IMR-90 (cell line): Measurements from ENCODE around the gene MICA. TPM values are rescaled to one million over a fixed set of nuclear protein-coding genes. Genes with fewer than 3 reads are reported as not detected.

Source experiments
- ATAC-seq: fragments of 200-7000 bp; cut with Tn5 transposase; 2 replicates; pipeline ENCODE4 v1.9.1; 2020; ENCODE audit warnings: low read depth, mild to moderate bottlenecking, moderate library complexity
- BruUV-seq: library from RNA; stranded (reverse); fragments of 400-500 nt; replicated peaks from 2 replicates; lab custom pipeline; 2021; lab: Mats Ljungman, UMichigan
- CTCF ChIA-PET: fragments of 300-600 bp; formaldehyde crosslinking; extraction: SDS; loops from one replicate; lab custom pipeline; 2021; ENCODE audit warnings: antibody characterized with exemption; lab: Yijun Ruan, JAX
- POLR2A ChIA-PET: fragments of 300-600 bp; sonication (Branson Sonifier 250); formaldehyde crosslinking; loops from one replicate; lab custom pipeline; 2022; ENCODE audit warnings: antibody characterized with exemption; ENCODE audit not compliant: unreplicated experiment; lab: Charles Lee
- DNase-seq: peaks from one replicate; pipeline ENCODE4 v3.0.0; 2013
- H2AFZ ChIP-seq: replicated peaks from 2 replicates; pipeline ENCODE3; 2013; ENCODE audit warnings: low read length, mild to moderate bottlenecking; ENCODE audit not compliant: poor library complexity
- H2AK5ac ChIP-seq: 2 replicates; pipeline ENCODE4 v1.6.1; 2013; ENCODE audit warnings: low read depth, low read length, inconsistent platforms
- H2AK9ac ChIP-seq: replicated peaks from 2 replicates; pipeline ENCODE3; 2013; ENCODE audit warnings: mild to moderate bottlenecking, low read depth, low read length, moderate library complexity; ENCODE audit not compliant: poor library complexity
- H2BK120ac ChIP-seq: 2 replicates; pipeline ENCODE4 v1.6.1; 2013; ENCODE audit warnings: low read depth, low read length, inconsistent platforms
- H2BK15ac ChIP-seq: 3 replicates; pipeline ENCODE4 v1.6.1; 2013; ENCODE audit warnings: low read depth, low read length, inconsistent platforms
- H2BK20ac ChIP-seq: 2 replicates; pipeline ENCODE4 v1.6.1; 2013; ENCODE audit warnings: low read depth, mild to moderate bottlenecking, inconsistent platforms, low read length, moderate library complexity
- H2BK5ac ChIP-seq: 2 replicates; pipeline ENCODE4 v1.6.1; 2013; ENCODE audit warnings: mild to moderate bottlenecking, low read depth, low read length, inconsistent platforms; ENCODE audit not compliant: poor library complexity, severe bottlenecking
- H3K14ac ChIP-seq: replicated peaks from 2 replicates; pipeline ENCODE4 v1.6.1; 2013; ENCODE audit warnings: low read depth, low read length, inconsistent platforms
- H3K18ac ChIP-seq: 2 replicates; pipeline ENCODE4 v1.6.1; 2013; ENCODE audit warnings: low read depth, low read length, control low read depth
- H3K23ac ChIP-seq: 2 replicates; pipeline ENCODE4 v1.6.1; 2013; ENCODE audit warnings: low read depth, low read length, inconsistent platforms
- H3K27ac ChIP-seq: 2 replicates; pipeline ENCODE4 v1.5.1; 2013; ENCODE audit warnings: mild to moderate bottlenecking, control low read depth, low read length; ENCODE audit not compliant: insufficient read depth
- H3K27me3 ChIP-seq: 2 replicates; pipeline ENCODE4 v1.6.1; 2013; ENCODE audit warnings: low read length; ENCODE audit not compliant: control insufficient read depth, insufficient read depth
- H3K36me3 ChIP-seq: 2 replicates; pipeline ENCODE4 v1.6.1; 2013; ENCODE audit warnings: low read length, mixed read lengths; ENCODE audit not compliant: control insufficient read depth, insufficient read depth
- H3K4ac ChIP-seq: 2 replicates; pipeline ENCODE4 v1.6.1; 2013; ENCODE audit warnings: low read depth, low read length, inconsistent platforms
- H3K4me1 ChIP-seq: 2 replicates; pipeline ENCODE4 v1.6.1; 2013; ENCODE audit warnings: low read length, mixed read lengths; ENCODE audit not compliant: control insufficient read depth, insufficient read depth
- H3K4me2 ChIP-seq: 2 replicates; pipeline ENCODE4 v1.6.1; 2013; ENCODE audit warnings: low read depth, mild to moderate bottlenecking, control low read depth, low read length, moderate library complexity
- H3K4me3 ChIP-seq: 2 replicates; pipeline ENCODE4 v1.5.1; 2013; ENCODE audit warnings: low read depth, mild to moderate bottlenecking, control low read depth, low read length, moderate library complexity; ENCODE audit not compliant: insufficient read depth
- H3K56ac ChIP-seq: 2 replicates; pipeline ENCODE4 v1.6.1; 2013; ENCODE audit warnings: low read length, inconsistent platforms; ENCODE audit not compliant: insufficient read depth; ENCODE audit errors: extremely low read depth
- H3K79me1 ChIP-seq, 2 experiments: 2 replicates each; pipeline ENCODE4 v1.6.1; 2013; ENCODE audit warnings: low read length in 2 of 2, inconsistent platforms in 1 of 2, low read depth in 1 of 2
- H3K9ac ChIP-seq: 2 replicates; pipeline ENCODE4 v1.6.1; 2013; ENCODE audit warnings: low read depth, low read length, control low read depth
- H3K9me1 ChIP-seq: 2 replicates; pipeline ENCODE4 v1.6.1; 2013; ENCODE audit warnings: low read length, inconsistent platforms; ENCODE audit not compliant: insufficient read depth
- H3K9me3 ChIP-seq: 2 replicates; pipeline ENCODE4 v1.6.1; 2013; ENCODE audit warnings: low read length; ENCODE audit not compliant: control insufficient read depth, insufficient read depth
- H4K20me1 ChIP-seq: 2 replicates; pipeline ENCODE4 v1.6.1; 2013; ENCODE audit warnings: low read length, inconsistent platforms; ENCODE audit not compliant: insufficient read depth
- H4K5ac ChIP-seq: 2 replicates; pipeline ENCODE4 v1.6.1; 2013; ENCODE audit warnings: mild to moderate bottlenecking, low read depth, low read length, control low read depth
- H4K8ac ChIP-seq, 2 experiments: 2 replicates each; pipeline ENCODE4 v1.6.1; 2013; ENCODE audit warnings: low read depth in 2 of 2, low read length in 2 of 2, control low read depth in 1 of 2, inconsistent platforms in 1 of 2
- H4K91ac ChIP-seq: 2 replicates; pipeline ENCODE4 v1.6.1; 2013; ENCODE audit warnings: low read depth, low read length, inconsistent platforms; ENCODE audit not compliant: insufficient read depth
- ELK1 ChIP-seq: fragments of 150-350 bp; IDR thresholded peaks from 2 replicates; pipeline ENCODE4 v1.6.1; 2016; ENCODE audit warnings: low read depth, mild to moderate bottlenecking, low read length, moderate library complexity, borderline replicate concordance
- MAFK ChIP-seq: IDR thresholded peaks from 2 replicates; pipeline ENCODE4 v1.6.1; 2012; ENCODE audit warnings: low read depth, low read length, improper control_type of control experiment
- MAZ ChIP-seq: IDR thresholded peaks from 2 replicates; pipeline ENCODE4 v1.6.1; 2012; ENCODE audit warnings: low read depth, mild to moderate bottlenecking, low read length, improper control_type of control experiment, moderate library complexity, borderline replicate concordance
- MXI1 ChIP-seq: IDR thresholded peaks from 2 replicates; pipeline ENCODE4 v1.6.1; 2012; ENCODE audit warnings: low read depth, mild to moderate bottlenecking, low read length, moderate library complexity, borderline replicate concordance
- POLR2A ChIP-seq: IDR thresholded peaks from 2 replicates; pipeline ENCODE4 v1.6.1; 2012; ENCODE audit warnings: mild to moderate bottlenecking, low read depth, low read length
- WGBS, 2 experiments: methylation state at CpG; one replicate each; pipeline versions ENCODE4 v1.1.5 to v1.1.7; 2013; ENCODE audit warnings: missing lambda C conversion rate in 2 of 2; ENCODE audit not compliant: insufficient read length in 1 of 2; ENCODE audit errors: extremely low coverage in 2 of 2; 5-methylcytosine and 5-hydroxymethylcytosine counted together
- dilution Hi-C: fragments of 300-500 bp; cut with HindIII; formaldehyde crosslinking; loops from one replicate; pipeline ENCODE4 v1.14.3; 2018; ENCODE audit warnings: low sequenced_read_pairs; ENCODE audit not compliant: unreplicated experiment
- in situ Hi-C: fragments of 300-500 bp; cut with MboI; formaldehyde crosslinking; loops from 3 replicates; pipeline ENCODE4 v1.14.3; 2019; ENCODE audit warnings: low sequenced_read_pairs, inconsistent platforms, mixed read lengths
- intact Hi-C: fragments of 100-400 bp; cut with micrococcal nuclease; formaldehyde crosslinking; loops from 2 replicates; pipeline ENCODE4 v1.10.0; 2022
- polyA plus RNA-seq, 3 experiments: library from polyadenylated mRNA; depleted of rRNA; stranded (reverse); fragments of >200 nt; gene quantifications; 2 replicates each; pipeline ENCODE4 v1.2.3, GENCODE V29; 2012; ENCODE audit warnings: low replicate concordance in 1 of 3
- total RNA-seq: library from RNA; depleted of rRNA; stranded (reverse); fragments of >200 nt; gene quantifications from 2 replicates; pipeline ENCODE4 v1.2.3, GENCODE V29; 2012

The MICA gene
- total and polyA plus RNA-seq, 2 of the 4 experiments (the other 2 are of a cell fraction) = 55.9 to 67.7 TPM

- in situ Hi-C loops = no loop called here
- no peak for ATAC-seq
- CTCF ChIA-PET = no interaction called here
- Histone ChIP-seq H3K23ac (no peak overlapping the region), H3K9me1 (no peaks in the 10 kb centered on the region), H2AFZ (no peak overlapping the region), H4K8ac (no peak overlapping the region), H3K36me3 (no peaks in the 10 kb centered on the region), H3K9ac (no peak overlapping the region), H3K56ac (no peak overlapping the region), H2AK9ac (no peak overlapping the region), H2BK20ac (no peak overlapping the region), H3K4me2 (no peak overlapping the region), H2BK15ac (no peak overlapping the region), H3K4ac (no peak overlapping the region), H3K79me1 (no peaks in the 10 kb centered on the region), H3K18ac (no peak overlapping the region), H3K4me1 (no peaks in the 10 kb centered on the region), H3K14ac (no peak overlapping the region), H4K5ac (no peak overlapping the region), H3K4me3 (no peak overlapping the region), H3K27ac (no peak overlapping the region), H3K27me3 (peaks cover 8% of the 10 kb centered on the region), H4K91ac (no peak overlapping the region), H3K9me3 (peaks cover 10% of the 10 kb centered on the region), H2AK5ac (no peak overlapping the region), H2BK5ac (no peak overlapping the region), H4K20me1 (no peaks in the 10 kb centered on the region), H2BK120ac (no peak overlapping the region)
- TF ChIP-seq MAFK (no peak), MXI1 (no peak), ELK1 (no peak), MAZ (no peak), POLR2A (no peak)
- no TSS peak for BruUV-seq
- intact Hi-C loops = no loop called here
- no peak for DNase-seq
- WGBS, 2 experiments = no CpG with 5 or more reads among the region's 4 CpGs
- dilution Hi-C loops = no loop called here
- POLR2A ChIA-PET = no interaction called here
Observed at GRCh38 chr6:31450751-31451150, 47.4 kb downstream of the MICA start.
